Stimulated activated CD8-positive, alpha-beta memory T cell treated with anti-CD3 and anti-CD28 coated beads, Interleukin-4, amount 100 ng/mL, for 4 hours (primary cell): Measurements from ENCODE around the gene AP3S2.
"Not testable (repeated sequence)": the region's sequence is repeated elsewhere in the genome, so short reads cannot be mapped to it uniquely, and the experiment has no call there.

Experiments used
- DNase-seq, 2 donors: peaks; one replicate each; pipeline ENCODE4 v3.0.0-alpha.2; 2020; ENCODE audit warnings: low read depth in 2 of 2, low spot score in 1 of 2

The AP3S2 gene

DNA sequence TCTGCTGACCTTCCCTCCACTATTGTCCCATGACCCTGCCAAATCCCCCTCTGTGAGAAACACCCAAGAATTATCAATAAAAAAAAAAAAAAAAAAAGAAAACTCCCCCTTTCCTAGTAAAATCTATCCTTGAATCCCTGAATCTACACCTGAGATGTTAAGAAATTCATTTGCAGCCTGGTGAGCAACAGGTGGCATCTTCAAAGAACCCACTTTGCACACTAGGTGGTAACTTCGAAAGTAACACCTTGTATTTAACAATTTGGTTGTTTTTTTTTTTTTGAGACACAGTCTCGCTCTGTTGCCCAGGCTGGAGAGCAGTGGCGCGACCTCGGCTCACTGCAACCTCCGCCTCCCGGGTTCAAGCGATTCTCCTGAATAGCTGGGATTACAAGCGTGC, 24.3 kb downstream of the AP3S2 start:
- DNase-seq, result not testable (repeated sequence)

DNA sequence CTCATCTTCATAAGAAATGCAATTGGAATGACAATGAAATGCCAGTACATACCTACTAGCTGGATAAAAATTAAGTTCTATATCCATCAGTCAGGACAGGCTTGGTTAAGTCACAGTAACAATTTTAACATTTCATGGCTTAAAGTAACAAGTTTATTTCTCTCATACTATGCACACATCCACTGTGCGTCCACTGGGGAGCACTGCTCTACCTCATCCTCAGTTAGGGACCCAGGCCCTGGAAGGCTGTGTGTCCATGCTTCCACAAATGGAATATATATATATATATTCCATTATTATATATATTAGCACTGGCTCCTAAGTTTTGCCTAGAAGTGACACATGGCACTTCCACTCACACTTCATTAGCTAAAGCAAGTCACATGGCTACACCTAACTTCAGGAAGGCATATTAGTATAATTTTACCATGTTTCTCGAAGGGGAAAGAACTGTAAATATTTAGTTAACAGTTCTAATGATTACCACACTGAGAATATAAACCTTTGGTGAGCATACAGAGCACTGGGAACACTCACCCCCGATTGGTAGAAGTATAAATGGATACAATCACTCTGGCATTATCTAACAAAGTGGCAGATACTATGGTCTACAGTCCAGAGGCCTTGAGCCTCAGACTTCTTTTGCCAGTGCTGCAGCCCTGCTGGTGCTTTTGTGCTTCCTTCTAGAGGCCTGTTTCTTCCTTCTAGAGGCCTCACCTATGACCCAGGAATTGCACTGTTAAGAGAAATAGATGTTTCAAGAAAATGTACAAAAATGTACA, 28.6 kb downstream of the AP3S2 start:
- no peak for DNase-seq

DNA sequence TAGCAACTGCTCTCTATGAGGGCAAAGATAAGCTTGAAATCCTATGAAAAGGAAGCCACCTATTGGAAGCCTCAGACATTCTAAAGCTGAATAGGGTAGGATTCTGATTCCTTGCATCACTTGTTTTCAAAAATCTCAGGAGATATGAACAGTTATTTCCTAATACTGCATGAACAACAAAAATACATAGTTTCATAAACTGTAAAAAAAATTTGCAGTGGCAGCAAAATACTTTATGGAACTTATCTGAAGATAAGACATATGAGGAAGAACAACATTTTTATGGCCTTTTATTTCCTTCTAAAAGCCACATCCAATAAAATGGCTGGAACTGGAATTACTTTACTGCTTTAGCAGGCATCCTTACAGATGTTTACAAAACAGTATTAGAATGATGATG, 29.9 kb downstream of the AP3S2 start:
- no peak for DNase-seq

DNA sequence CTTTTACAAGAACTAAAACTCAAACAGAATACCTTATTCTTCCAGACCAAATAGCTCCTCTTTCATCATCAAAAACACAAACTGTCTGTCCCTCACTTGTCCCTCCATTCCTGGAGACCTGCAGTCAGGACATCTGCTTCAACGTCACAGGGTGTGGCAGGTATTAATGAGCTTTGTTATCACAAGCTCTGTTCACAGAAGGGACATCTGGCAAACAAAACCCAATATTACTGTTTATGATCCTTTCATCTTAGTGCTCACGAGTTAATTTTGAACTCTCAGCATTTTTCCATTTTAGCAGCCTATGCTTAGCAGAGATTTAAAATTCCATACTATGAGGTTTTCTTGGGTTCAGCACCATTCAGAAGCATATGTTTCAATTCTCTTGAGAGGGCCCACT, 32.9 kb downstream of the AP3S2 start:
- DNase-seq, result no peak

DNA sequence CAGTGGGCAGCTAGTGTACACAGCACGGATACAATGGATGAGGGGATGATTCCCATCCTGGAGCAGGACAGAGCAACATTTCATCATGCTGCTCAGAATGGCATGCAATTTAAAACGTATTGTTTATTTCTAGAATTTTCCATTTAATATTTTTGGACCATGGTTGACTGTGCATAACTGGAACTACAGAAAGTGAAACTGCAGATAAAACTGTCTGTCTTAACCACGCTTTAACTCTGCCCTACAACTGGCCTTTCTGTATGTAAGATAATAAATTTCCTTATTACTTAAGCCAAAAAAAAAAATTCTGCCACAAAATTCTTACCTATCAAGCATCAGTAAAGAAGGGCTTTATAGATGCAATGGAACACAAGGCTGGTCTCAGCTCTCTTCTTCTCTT, 33.4 kb downstream of the AP3S2 start:
- no peak for DNase-seq

DNA sequence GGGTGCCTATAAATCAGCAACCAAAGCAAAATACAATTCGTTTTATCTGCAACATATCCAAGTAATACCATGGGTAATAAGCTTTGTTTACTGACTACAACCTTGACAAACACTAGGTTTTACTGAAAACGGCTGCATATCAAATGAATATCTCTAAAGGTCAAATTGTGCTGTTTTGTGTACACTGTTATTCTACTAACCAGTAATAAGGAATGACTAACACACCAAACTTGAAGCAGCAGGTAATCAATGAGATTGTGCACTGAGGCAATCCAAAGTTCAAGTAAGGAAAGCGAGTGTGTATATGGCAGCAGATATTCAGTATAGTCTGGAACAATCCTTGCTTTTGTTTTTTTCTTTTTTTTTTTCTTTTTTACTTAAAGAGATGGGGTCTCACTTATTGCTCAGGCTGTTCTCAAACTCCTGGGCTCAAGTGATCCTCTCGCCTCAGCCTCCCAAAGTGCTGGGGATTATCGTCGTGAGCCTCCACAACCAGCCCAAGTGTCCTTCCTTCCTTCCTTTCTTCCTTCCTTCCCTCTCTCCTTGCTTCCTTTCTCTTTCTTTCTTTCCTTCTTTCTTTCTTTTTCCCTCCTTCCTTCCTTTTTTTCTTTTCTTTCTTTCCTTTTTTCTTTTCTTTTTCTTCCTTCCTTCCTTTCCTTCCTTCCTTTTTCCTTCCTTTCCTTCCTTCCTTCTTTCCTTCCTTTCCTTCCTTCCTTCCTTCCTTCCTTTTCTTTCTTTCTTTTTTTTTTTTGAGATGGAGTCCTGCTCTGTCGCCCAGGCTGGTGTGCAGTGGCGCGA, 34.9 kb downstream of the AP3S2 start:
- no peak for DNase-seq

DNA sequence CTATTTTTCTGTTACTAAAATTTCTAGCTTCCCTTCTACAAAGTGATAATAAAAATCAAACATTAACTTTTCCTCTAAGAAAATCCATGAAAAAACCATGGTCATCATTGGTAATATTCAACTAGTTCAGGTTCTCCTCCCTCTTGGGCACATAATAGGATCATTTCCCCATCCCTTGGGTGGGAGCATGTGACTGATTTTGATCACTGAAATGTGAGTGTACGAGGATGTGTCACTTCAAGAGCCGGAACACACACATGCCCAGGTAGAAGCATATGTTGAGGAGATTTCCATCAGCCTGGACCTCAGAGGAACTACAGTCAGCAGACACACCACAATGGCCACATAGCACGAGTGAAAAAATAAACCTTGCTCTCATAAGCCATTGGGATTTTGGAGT, 36.1 kb downstream of the AP3S2 start:
- no peak for DNase-seq

DNA sequence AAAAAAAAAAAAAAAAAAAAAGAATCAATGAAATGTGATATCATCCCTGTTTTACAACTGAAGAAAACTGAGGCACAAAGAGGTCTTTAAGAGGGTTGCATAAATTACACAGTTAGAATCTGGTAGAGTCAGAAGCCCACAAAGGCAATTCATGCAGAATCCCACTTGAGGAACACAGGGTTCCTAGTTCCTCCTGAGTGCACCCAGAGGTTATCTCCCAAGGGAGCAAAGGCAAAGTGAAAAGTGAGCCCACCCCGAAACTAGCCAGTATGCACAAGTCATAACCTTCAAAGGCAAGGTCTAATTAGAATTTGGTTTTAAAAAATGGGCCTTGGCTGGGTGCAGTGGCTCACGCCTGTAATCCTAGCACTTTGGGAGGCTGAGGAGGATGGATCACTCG, 37.8 kb downstream of the AP3S2 start:
- DNase-seq, result no peak

DNA sequence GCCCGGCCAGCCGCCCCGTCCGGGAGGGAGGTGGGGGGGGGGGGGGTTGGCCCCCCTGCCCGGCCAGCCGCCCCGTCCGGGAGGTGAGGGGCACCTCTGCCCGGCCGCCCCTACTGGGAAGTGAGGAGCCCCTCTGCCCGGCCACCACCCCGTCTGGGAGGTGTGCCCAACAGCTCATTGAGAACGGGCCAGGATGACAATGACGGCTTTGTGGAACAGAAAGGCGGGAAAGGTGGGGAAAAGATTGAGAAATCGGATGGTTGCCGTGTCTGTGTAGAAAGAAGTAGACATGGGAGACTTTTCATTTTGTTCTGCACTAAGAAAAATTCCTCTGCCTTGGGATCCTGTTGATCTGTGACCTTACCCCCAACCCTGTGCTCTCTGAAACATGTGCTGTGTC, 38.9 kb downstream of the AP3S2 start:
- not testable (repeated sequence) for DNase-seq

DNA sequence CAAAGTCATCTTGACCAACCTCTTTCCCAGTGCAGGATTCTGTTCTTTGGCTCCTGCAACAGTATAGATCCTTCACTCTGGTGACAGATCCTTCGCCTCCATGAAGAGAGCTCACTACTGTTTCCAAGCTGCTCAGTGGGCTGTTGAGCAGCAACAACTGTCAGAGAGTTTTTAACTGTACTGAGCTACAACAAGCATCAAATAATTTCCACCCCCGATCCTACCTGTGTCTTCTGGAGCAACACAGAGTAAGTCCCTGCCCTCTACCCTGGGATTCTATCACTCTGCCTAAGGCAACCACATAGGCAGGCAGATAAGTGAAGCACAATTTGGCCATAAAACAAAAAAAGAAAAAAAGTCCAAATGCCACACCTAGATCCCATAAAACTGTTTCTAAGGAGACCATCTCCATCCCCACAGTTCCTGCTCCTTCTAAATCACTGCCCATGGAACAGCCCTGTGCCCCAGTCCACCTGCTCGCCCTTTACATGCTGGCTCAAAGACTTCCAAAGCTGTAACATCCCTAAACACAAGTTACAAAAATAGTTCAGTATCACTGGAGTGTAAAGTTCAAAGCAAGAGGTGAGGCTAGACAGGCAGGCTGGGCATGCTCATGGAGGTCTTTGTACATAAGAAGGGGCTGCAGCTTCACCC, 41.3 kb downstream of the AP3S2 start:
- DNase-seq, result no peak

DNA sequence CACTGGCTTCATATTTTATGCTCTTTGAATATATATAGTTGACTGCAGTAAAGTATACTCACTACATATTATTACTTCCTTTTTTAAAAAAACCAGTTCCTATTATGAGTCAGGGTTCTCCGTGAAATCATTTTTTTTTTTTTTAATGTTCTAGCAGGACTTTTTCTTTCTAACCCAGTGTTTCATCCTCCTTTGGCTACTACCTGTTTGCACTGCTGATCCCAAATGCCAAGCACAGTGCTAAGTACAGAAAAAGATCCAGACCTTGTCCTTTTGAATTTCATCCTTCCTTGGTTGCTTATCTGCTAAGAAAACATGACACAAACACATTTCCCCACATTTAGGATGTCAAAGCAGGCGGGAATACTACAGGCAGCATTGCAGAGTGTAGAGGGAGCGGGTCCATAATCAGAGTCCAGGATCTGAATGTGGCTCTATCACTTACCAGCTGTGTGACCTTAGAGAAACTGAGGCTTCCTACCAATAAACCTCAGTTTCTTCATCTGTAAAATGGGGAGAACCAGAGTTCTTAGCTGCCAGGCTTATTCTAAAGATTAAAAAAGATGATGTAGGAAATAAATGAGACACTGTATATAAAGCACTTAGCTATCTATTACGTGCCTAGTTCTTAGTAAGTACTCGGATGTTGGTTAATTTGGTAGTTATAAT, 42.0 kb downstream of the AP3S2 start:
- no peak for DNase-seq

DNA sequence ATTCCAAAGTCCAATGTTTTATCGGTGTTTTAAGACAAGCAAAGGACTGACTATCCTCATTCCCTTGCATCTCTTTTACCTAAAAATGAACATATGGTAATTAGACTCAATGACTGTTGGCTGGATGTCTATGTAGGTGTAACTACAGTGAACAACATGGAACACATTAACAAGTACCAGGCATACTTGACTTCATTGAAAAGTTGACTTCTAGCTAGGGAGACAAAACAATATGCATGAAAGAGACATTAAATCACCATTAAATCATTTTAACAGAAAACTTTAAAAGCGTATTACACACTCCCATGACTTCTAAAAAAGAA, 44.9 kb downstream of the AP3S2 start:
- DNase-seq, result no peak

DNA sequence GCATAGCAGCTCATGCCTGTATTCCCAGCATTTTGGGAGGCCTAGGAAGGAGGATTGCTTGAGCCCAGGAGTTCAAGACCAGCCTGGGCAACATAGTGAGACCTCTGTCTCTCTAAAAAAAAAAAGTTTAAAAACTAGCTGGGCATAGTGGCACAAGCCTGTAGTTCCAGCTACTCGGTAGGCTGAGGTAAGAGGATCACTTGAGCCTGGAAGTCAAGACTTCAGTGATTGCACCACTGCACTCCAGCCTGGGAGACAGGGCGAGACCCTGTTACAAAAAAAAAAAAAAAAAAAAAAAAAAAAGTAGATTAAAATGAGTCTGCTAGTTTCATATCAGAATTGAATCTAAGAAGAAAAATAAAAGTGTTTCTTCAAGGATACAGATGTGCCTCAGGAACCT, 46.7 kb downstream of the AP3S2 start:
- no peak for DNase-seq

DNA sequence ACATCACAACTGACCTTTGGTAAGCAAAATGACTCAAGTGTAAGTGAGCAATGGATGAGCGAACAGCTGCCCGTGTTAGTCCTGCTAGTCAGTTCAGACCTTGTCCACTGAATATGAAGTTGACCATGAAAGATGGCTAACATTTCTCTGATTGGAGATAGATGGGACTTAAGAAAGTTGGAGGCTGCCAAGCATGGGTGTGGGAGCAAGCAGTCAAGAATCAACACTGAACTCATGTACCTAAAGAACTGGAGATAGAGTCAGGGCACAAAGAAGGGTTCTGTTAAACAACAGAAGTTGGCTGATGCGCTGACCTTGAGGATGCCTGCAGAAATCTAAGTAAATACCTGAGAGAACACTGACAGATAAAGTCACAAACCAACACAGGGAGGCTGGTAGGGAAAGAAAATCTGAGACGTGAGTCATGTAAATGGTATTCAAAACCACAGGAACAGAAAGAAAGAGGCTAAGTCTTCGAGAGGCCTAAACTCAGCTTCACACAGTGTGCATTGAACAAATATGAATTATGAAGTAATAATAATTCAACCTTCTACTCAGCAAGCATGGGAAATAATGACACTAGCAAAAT, 48.4 kb downstream of the AP3S2 start:
- no peak for DNase-seq

DNA sequence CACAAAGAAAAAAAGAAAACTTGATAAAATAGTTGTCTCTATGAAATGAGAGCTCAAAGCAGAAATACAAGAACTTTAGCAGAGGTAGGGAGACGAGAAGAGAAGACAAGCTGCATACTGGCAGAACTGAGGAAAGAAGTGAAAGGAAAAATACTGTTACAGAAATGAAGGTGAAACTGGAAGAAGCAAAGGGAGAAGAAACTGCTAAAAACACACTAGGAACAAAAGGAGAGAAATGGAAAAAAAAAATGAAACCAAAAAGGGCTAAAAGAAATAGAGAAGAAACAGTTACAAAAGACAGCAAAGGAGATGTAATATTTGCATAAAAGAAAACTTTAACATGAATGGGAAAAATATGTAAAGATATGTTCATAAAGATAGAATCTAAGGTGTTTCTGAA, 51.8 kb downstream of the AP3S2 start:
- DNase-seq, result no peak

DNA sequence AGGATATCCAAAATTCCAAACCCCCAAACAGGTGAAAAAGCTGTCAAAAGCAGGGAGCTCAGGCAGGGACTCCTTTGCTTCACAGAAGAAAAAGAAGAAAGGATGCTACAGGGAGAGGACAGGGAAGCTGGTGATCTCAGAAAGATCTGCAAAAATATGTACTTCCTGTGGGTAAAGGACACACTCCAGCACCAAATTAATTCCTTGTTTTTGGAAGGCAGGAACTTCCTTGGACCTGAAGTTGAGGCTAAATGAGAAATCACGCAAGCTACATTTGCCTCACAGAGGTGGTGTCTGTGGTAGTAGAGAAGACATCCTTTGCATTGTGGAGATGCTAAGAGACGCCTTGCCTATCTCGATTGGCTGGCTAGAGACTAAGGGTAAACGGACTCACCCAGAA, 52.5 kb downstream of the AP3S2 start:
- no peak for DNase-seq

DNA sequence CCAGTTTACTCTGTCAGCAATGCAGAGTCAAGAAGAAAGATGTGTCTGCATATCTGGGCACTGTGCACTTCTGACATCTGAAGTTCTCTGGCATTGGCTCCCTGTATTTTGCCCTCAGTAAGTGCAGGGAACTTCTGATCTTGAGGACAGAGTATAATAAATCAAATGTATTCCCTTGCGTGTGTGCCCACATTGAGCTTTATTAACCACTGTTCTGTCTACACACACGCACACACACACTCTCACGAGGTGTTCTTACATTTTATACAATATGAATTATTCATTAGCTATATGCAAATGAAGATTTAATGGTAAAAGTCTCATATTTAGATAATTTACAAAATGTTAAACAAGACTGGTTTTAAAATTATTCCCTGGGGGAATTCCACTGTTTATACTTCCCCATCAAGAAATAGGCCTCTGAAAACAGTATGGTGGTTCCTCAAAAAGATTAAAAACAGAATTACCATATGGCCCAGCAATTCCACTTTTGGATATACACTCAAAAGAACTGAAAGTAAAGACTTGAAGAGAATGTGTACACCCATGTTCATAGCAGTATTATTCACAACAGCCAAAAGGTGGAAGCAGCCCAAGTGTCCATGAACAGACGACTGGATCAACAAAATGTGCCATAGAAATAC, 54.5 kb downstream of the AP3S2 start:
- no peak for DNase-seq

DNA sequence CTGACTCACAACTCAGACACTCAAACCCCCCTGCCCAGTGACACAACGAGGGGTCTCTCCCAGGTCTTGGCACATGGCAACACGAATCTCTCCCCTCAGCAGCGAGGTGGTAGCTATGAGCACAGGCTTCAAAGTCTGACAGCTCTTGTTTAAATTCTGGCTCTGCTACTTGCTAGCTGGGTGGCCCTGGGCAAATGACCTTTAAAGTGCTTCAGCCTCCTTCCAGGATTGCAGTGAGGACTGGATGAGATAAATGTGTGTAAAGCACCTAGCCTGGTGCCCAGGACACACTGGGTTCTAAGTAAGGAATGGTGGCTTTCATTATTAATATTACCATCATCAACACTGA, 56.0 kb downstream of the AP3S2 start:
- no peak for DNase-seq

DNA sequence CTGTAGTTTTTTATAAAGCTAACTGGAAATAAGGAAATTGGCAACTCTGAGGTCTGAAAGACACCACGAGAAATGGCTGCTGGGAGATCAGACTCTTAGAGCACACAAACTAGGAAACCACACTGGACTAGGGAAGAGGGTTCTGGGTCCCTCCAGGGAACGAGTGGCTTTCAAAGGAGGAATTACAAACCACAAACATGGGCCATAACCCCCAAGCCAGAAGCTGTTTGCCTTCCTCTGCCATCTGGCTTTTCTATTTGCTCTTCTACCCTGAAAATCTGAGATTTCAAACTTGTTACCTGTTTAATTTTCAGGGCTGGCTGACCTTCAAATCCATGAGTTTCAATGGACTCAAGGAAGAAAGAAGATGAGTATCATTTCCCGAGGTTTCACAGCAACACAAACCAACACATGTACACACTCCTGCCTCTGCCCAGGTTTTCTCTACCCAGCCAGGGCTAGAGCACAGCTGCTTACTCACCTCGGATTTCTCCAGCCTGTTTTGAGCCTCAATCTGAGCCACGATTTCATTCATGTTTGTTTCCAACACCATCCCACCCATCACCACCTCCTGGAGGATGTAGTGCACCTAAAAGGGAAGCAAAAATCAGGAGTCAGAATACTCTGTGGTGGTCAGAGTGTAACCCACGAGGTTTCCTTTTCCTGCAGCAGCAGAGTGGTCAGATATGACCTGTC, 56.5 kb downstream of the AP3S2 start:
- DNase-seq, result no peak
